IMR-90 (cell line): ENCODE data around the gene HNRNPR.

Experiments used
- CEBPB ChIP-seq: IDR thresholded peaks from 2 replicates; pipeline ENCODE4 v1.6.1; 2012; ENCODE audit warnings: low read depth, low read length, improper control_type of control experiment
- MXI1 ChIP-seq: IDR thresholded peaks from 2 replicates; pipeline ENCODE4 v1.6.1; 2012; ENCODE audit warnings: low read depth, mild to moderate bottlenecking, low read length, moderate library complexity, borderline replicate concordance
- POLR2A ChIP-seq: IDR thresholded peaks from 2 replicates; pipeline ENCODE4 v1.6.1; 2012; ENCODE audit warnings: mild to moderate bottlenecking, low read depth, low read length
- RAD21 ChIP-seq: IDR thresholded peaks from 2 replicates; pipeline ENCODE4 v1.6.1; 2012; ENCODE audit warnings: low read length, improper control_type of control experiment
- RCOR1 ChIP-seq: IDR thresholded peaks from 2 replicates; pipeline ENCODE4 v1.6.1; 2012; ENCODE audit warnings: mild to moderate bottlenecking, low read length, improper control_type of control experiment; ENCODE audit not compliant: insufficient replicate concordance
- SMC3 ChIP-seq: fragments of 150-350 bp; IDR thresholded peaks from 2 replicates; pipeline ENCODE4 v1.6.1; 2016; ENCODE audit warnings: low read depth, mild to moderate bottlenecking, antibody characterized with exemption, low read length, moderate library complexity
- TF ChIP-seq, protein P1 (sequence below): conservative IDR thresholded peaks from 2 replicates; pipeline ENCODE4 v1.5.1; 2012; ENCODE audit warnings: mild to moderate bottlenecking, low read depth, low read length, improper control_type of control experiment
- TF ChIP-seq, protein P2 (sequence below): fragments of 150-350 bp; IDR thresholded peaks from 2 replicates; pipeline ENCODE4 v1.6.1; 2017; ENCODE audit warnings: mild to moderate bottlenecking, antibody characterized with exemption, low read length, low read depth

DNA sequence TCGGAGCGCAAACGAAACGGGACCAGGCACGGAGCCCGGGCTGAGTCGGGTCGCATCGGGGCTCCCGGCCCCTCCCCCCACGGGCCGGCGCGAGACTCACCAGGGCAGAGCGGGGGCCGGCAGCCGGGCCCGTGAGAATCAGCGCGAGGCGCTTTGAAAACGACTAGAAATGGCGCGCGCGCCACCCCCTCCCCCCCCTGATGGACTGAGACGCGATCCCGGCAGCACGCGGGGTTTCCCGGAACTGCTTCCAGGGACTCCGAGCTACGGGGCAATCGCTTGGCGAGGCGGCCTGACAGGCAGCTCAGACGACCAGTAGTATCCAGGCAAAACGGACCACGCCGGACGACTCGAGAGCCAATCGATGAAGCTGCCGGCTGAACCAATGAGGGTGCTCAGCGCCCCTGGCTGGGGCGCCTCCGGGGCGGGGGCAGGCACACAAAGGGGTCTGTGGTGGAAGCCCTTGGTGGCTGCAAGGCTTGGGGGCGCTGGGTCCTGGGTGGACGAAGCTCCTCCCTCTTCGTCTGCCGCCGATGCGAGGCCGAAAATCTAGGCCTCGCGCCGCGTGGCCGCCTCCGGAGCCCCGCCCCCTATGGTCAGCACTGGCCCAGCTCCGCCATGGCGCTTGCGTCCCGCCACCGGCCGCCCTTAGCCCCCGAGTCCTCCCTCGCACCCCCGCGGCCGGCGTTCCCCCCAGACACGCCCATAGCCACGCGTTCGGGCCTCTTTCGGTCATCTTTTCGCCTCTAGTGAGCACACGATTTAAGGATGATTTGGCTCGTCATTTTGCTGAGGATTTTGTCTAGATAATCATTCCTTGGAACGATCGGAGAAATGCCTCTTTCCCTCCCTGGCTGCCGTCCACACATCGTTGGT, at the start of gene HNRNPR:
- TF ChIP-seq, protein P1, sequence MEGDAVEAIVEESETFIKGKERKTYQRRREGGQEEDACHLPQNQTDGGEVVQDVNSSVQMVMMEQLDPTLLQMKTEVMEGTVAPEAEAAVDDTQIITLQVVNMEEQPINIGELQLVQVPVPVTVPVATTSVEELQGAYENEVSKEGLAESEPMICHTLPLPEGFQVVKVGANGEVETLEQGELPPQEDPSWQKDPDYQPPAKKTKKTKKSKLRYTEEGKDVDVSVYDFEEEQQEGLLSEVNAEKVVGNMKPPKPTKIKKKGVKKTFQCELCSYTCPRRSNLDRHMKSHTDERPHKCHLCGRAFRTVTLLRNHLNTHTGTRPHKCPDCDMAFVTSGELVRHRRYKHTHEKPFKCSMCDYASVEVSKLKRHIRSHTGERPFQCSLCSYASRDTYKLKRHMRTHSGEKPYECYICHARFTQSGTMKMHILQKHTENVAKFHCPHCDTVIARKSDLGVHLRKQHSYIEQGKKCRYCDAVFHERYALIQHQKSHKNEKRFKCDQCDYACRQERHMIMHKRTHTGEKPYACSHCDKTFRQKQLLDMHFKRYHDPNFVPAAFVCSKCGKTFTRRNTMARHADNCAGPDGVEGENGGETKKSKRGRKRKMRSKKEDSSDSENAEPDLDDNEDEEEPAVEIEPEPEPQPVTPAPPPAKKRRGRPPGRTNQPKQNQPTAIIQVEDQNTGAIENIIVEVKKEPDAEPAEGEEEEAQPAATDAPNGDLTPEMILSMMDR, result no peak
- TF ChIP-seq CEBPB (no peak), POLR2A (no peak; the same call in 1 of the 2 replicates), SMC3 (no peak), RCOR1 (no peak), RAD21 (no peak), MXI1 (peak; percentile 77)
- TF ChIP-seq, protein P2, sequence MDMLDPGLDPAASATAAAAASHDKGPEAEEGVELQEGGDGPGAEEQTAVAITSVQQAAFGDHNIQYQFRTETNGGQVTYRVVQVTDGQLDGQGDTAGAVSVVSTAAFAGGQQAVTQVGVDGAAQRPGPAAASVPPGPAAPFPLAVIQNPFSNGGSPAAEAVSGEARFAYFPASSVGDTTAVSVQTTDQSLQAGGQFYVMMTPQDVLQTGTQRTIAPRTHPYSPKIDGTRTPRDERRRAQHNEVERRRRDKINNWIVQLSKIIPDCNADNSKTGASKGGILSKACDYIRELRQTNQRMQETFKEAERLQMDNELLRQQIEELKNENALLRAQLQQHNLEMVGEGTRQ, result peak; percentile 55
